Kidney glomerular epithelial cell (primary cell): ENCODE measurements around the gene ATP6V1E1.

Experiments used
- DNase-seq: peaks from one replicate; lab custom pipeline; 2025; lab: John Stamatoyannopoulos, UW

Gene ATP6V1E1

DNA sequence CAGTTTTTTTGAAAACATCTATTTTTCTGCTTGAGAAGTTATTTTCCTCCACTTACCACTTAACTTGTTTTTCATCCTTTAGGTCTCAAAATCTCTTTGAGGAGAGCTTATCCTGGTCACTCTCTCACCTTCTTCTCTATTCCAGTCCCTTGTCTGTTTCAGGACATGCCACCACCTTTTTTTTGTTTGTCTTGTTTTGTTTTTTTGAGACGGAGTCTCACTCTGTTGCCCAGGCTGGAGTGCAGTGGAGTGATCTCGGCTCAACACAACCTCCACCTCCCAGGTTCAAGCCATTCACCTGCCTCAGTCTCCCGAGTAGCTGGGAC, 5.4 kb upstream of the ATP6V1E1 start:
- no peak for DNase-seq

- peak; percentile 97 for DNase-seq
These were observed 4.9 kb upstream of the ATP6V1E1 start for GRCh38 chr22:17633217-17633997.

- DNase-seq: no peak
These were observed 2.6 kb upstream of the ATP6V1E1 start for GRCh38 chr22:17631076-17631565.

GRCh38 chr22:17629641-17630040, 1.1 kb upstream of the ATP6V1E1 start:
- no peak for DNase-seq

DNA sequence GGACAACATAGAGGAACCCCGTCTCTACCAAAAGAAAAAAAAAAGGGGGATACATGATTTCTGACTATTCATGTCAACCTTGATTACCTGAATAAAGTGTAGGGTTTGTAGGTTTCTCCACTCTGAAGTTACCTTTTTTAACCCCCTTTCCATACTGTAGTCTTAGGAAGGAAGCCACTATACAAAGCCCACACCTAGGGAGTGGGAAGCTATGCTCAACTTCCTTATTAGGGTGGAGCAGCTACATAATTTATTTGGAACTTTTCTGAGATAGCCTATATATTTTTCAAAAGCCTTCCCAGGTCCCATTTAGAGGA, 582 bp upstream of the ATP6V1E1 start:
- no peak for DNase-seq

DNA sequence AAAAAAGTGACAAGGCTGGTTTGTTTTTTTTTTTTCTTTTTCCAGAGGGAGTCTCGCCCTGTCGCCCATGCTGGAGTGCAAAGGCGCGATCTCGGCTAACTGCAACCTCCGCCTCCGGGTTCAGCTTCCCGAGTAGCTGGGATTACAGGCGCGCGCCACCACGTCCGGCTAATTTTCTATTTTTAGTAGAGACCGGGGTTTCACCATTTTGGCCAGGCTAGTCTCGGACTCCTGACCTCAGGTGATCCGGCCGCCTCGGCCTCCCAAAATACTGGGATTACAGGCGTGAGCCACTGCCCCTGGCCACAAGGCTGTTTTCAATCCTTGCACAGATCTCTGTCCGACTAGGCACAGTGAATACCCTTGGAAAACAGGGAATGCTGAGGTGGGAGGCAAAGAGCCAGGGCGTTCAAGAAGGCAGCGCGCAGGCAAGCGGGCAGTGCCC, 566 bp downstream of the ATP6V1E1 start:
- DNase-seq: no peak

DNA sequence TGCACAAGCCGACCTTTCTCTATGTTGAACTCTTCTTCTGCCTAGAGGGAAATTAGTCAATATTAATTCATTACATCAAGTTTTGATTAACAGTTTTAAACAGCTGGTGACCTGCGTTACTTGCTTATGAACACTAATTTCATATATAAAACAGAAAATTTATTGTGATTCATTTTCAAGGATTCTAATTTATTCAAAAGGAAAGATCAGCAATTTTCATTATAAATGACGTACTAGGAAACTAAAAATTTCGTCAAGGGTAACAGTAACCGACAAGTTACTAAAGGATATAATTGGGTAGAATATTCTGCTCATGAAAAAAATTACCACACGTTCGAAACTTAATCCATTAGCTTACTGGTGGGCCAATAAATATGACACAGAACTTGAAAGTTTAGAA, 15.3 kb downstream of the ATP6V1E1 start:
- DNase-seq: no peak

DNA sequence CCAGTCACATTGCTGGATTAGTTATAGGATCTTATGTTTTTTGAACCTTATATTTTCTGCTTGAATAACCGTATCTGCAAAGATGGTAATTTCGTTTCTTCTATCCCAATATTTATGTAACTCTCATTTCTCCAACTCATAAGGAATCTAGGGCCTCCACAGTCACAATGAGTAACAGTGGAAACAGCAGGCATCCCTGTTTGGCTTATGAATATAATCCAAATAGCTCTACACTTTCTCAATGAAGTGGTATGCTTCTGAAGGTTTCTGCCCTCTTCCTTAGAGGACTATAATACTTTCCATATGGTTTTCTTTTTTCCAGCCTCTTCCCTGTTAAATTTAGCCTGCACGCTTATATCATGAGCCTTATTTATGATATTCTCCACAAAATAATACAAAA, 16.5 kb downstream of the ATP6V1E1 start:
- no peak for DNase-seq

- no peak for DNase-seq
These were observed 20.5 kb downstream of the ATP6V1E1 start for GRCh38 chr22:17607891-17608521.

DNA sequence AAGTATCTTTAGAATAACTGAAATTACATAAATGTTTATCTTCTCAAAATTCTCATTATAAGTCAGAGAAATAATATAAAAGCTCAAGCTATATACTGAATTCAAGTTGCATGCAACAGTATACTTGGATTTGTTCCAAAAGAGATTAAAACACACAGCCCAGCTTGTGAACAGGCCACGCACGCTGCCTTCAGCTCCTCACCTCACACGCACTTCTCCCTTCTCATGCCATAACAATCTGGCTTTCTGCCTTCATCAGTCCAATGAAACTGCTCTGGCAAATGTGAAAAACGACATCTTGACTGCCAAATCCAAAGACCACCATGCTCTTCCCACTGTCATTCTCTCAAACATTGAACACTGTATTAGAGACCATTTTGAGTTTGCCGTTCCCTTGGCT, 22.1 kb downstream of the ATP6V1E1 start:
- DNase-seq: no peak

DNA sequence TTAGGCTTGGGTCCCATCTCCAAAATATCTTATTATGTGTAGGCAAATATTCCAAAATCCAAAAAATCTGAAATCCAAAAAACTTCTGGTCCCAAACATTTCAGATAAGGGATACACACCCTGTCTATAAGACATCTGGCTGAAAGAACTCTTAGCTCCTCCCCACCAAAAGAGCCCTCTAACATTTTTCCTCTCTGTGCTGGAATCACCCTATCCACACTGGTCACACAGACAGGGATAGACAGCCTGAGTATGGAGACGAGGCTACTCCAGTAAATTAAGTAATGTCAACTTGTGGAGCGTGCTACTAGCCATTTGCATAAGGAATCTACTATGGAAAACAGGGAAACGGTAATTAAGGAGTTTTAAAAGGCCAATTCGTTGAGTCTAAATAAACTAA, 24.9 kb downstream of the ATP6V1E1 start:
- DNase-seq: no peak

DNA sequence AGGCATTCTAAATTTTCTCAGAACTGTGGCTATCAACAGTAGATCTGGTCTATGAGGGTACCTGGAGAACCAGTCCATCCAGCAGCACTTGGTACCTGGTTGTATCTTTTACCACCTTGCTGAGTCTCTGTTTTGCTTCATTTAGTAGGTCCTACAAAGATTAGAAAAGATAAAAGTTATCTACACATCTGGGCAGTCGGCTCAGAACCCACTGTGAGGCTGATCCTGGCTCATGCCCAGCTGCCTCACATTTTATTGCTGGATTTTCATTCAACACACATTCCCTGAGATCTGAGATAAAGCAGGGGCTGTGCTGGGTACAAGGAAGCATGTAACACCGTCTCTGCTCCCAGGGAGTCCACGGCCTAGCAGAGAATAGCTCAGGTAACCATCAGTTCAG, 27.5 kb downstream of the ATP6V1E1 start:
- DNase-seq: no peak

GRCh38 chr22:17598318-17598717, 30.2 kb downstream of the ATP6V1E1 start:
- DNase-seq: no peak

DNA sequence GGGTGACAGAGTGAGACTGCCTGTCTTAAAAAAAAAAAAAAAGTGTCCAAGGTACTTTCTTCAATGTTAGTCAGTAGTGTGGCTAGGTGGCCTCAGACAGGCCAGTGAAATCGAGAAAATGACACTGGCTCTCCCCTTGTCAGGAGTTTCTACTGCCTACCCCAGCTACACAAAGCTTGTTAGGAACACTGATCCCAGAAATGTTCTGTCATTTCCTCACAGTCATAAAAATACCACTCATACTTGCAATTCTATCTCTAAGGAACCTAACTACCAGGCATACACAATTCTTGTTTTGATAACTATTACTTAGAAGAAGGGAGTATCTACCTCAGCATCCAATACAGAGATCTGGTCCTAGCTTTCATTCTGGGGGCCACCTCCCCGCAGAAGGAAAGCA, 31.3 kb downstream of the ATP6V1E1 start:
- DNase-seq: peak; percentile 3

DNA sequence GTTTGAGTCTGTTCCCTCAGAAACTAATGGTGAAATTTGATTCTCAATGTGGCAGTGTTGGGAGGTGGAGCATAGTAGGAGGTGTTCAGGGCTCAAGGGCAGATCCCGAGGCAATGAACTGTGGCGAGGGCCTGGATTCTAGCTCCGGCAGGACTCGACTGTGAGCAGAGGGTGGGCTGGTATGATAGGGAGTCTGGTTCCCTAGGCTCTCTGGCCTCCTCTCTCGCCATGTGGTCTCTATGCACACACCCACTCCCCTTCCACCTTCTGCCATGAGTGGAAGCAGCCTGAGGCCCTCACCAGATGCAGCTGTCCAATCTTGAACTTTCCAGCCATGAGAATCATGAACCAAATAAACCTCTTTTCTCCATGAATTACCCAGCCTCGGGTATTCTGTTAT, 32.3 kb downstream of the ATP6V1E1 start:
- no peak for DNase-seq

DNA sequence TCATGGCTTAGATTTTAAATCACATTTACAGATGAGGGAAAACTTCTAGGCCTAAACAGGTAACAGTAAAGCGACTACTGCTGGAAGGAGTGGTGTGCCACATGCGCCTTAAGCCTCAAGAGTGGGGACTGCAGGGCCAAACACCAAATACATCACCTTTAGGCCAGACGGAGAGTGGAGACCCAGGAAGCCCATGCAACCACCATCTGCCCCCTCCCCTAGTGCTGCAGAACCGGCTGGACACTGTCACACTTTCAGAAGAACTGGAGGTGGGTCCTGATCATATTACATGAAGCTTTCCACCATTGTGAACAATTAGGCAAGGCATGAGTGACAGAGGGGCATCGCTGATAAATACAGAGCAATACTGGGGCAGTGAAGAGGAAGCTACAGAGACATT, 36.3 kb downstream of the ATP6V1E1 start:
- DNase-seq: no peak

- no peak for DNase-seq
These were observed 38.0 kb downstream of the ATP6V1E1 start for GRCh38 chr22:17590586-17590985.

DNA sequence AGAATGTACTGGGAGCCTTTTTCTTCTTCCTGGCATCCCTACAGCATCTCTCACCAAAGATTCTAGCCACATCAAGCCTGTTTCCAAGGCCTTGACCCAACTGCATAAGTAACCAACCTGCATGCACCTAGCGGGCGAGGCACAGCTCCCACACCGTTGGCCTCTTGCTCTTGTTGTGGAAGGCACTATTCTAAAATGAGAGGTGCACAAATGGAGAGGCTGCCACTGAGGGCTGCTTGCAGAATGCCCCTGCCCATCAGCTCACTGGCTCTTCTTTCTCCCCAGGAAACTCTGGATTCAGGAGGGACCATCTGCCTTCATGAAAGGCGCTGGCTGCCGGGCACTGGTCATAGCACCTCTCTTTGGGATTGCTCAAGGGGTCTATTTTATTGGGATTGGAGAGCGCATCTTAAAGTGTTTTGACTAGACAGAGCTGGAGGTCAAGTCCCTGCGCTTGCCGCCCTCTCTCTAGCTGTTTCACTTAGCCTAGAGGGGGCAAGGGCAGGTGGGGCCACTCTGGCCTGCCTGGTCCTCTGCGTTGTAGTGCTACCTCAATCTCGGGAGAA, 38.7 kb downstream of the ATP6V1E1 start:
- DNase-seq: no peak

DNA sequence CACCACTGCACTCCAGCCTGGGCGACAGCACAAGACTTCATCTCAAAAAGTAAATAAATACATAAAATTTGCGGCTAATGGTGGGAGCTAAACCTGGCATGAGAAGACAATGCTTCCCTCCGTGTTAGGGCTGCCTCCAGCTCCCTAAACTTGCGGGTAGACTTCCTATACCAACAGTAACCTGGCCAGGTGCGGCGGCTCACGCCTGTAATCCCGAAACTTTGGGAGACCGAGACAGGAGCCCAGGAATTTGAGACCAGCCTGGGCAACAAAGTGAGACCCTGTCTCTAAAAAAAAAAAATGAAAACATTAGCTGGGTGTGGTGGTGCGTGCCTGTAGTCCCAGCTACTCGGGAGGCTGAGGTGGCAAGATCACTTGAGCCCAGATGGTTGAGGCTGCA, 39.9 kb downstream of the ATP6V1E1 start:
- no peak for DNase-seq

- DNase-seq: no peak
These were observed 40.9 kb downstream of the ATP6V1E1 start for GRCh38 chr22:17587629-17588028.

DNA sequence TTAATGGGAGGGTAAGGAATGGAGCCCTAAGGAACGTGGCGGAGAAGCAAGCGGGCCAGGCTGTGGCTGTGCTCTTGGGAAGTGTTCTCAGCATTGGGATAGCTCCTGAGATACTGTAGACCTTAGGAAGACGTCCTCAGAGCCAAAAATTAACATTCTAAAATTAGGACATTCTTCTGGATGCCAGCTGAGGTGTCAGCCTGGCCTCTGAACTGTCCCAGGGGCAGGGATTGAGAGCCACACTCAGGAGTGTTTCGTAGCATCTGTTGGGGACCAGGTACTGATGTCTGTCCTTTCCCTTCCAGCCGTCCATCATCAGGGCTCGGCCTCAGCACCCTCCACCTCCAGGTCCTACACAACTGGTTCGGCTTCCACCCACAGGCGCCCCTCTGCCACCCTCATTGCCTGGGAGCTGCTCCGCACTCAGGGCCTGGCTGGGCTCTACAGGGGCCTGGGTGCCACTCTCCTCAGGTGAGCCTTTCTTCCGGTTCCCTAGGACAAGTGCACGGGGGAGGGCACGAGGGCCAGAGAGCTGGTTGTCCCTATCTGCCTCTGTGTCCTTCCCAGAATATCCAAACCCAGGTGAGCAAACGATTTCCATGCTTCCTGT, 41.6 kb downstream of the ATP6V1E1 start:
- no peak for DNase-seq

- no peak for DNase-seq
These were observed 45.4 kb downstream of the ATP6V1E1 start for GRCh38 chr22:17583151-17583550.

GRCh38 chr22:17581631-17582030, 46.9 kb downstream of the ATP6V1E1 start:
- no peak for DNase-seq
